HCT116 (cell line): ENCODE data around the gene SNAPC4. TPM values are rescaled to one million over a fixed set of nuclear protein-coding genes. Genes with fewer than 3 reads are reported as not detected.

Experiments used
- ATAC-seq: fragments of 200-7000 bp; cut with Tn5 transposase; 2 replicates; pipeline ENCODE4 v1.9.1; 2020; ENCODE audit warnings: mild to moderate bottlenecking, moderate library complexity
- BruUV-seq: library from RNA; stranded (reverse); fragments of 400-500 nt; replicated peaks from 2 replicates; lab custom pipeline; 2021; lab: Mats Ljungman, UMichigan
- CTCF ChIA-PET: fragments of 300-600 bp; sonication (Branson Sonifier 250); formaldehyde crosslinking; loops from one replicate; lab custom pipeline; 2021; ENCODE audit warnings: antibody characterized with exemption; lab: Charles Lee
- POLR2A ChIA-PET: fragments of 300-600, 350-600 bp; sonication (Branson Sonifier 250); formaldehyde crosslinking; loops from one replicate; lab custom pipeline; 2021; ENCODE audit warnings: antibody characterized with exemption; lab: Charles Lee
- RAD21 ChIA-PET, 2 experiments: fragments of 300-600 bp; sonication (Branson Sonifier 250); formaldehyde crosslinking; loops; one replicate each; lab custom pipeline; 2023; ENCODE audit warnings: low total read pairs in 2 of 2; ENCODE audit not compliant: uncharacterized antibody in 2 of 2, unreplicated experiment in 2 of 2, low non-redundant PET in 1 of 2; lab: Charles Lee
- DNase-seq: peaks from one replicate; pipeline ENCODE4 v3.0.0-alpha.2; 2010; ENCODE audit warnings: low read depth, low spot score
- H2AFZ ChIP-seq: fragments of 200-600 bp; shearing (Covaris generic), sonication (generic); 2 replicates; pipeline ENCODE4 v1.6.1; 2017; ENCODE audit warnings: low read depth, mixed run types, mixed read lengths, antibody characterized with exemption, low read length; ENCODE audit not compliant: poor library complexity, severe bottlenecking
- H3K27ac ChIP-seq: 2 replicates; pipeline ENCODE4 v1.5.1; 2012; ENCODE audit warnings: low read depth, low read length
- H3K27me3 ChIP-seq: fragments of 200-600 bp; sonication (generic); 2 replicates; pipeline ENCODE4 v1.6.1; 2016; ENCODE audit warnings: mixed run types, low read length, mixed read lengths; ENCODE audit not compliant: insufficient read depth
- H3K36me3 ChIP-seq, 2 experiments: fragments of 200-500 bp in 1 of 2; fragments of 200-600 bp in 1 of 2; sonication (Bioruptor generic) in 1 of 2; sonication (generic) in 1 of 2; 2 replicates each; pipeline versions ENCODE4 v1.5.1 to v1.6.1; 2014 to 2016; ENCODE audit warnings: low read length in 2 of 2, inconsistent platforms in 1 of 2, mixed read lengths in 1 of 2, mixed run types in 1 of 2; ENCODE audit not compliant: insufficient read depth in 2 of 2, control insufficient read depth in 1 of 2
- H3K4me1 ChIP-seq, 2 experiments: fragments of 200-600 bp in 1 of 2; sonication (generic) in 1 of 2; 2 replicates each; pipeline versions ENCODE4 v1.5.1 to v1.6.1; 2012 to 2017; ENCODE audit warnings: low read length in 2 of 2, inconsistent platforms in 1 of 2, mild to moderate bottlenecking in 1 of 2, mixed read lengths in 1 of 2, mixed run types in 1 of 2, moderate library complexity in 1 of 2; ENCODE audit not compliant: insufficient read depth in 2 of 2, control insufficient read depth in 1 of 2
- H3K4me2 ChIP-seq: fragments of 200-600 bp; sonication (generic); 2 replicates; pipeline ENCODE4 v1.6.1; 2017; ENCODE audit warnings: mixed run types, low read length, mixed read lengths
- H3K4me3 ChIP-seq, 2 experiments: fragments of 200-600 bp in 1 of 2; sonication (generic) in 1 of 2; replicated peaks in 1 of 2; 2 replicates each; pipeline ENCODE4 v1.5.1; 2011 to 2016; ENCODE audit warnings: low read length in 2 of 2, control low read depth in 1 of 2, low read depth in 1 of 2, mild to moderate bottlenecking in 1 of 2, mixed read lengths in 1 of 2, mixed run types in 1 of 2
- H3K79me2 ChIP-seq: fragments of 200-600 bp; sonication (generic); 2 replicates; pipeline ENCODE4 v1.6.1; 2017; ENCODE audit warnings: mild to moderate bottlenecking, mixed run types, low read length, moderate library complexity, mixed read lengths; ENCODE audit not compliant: insufficient read depth
- H3K9ac ChIP-seq: fragments of 200-600 bp; sonication (generic); 2 replicates; pipeline ENCODE4 v1.6.1; 2016; ENCODE audit warnings: low read length, mixed read lengths
- H3K9me2 ChIP-seq: fragments of 200-600 bp; sonication (generic), shearing (Covaris generic); 2 replicates; pipeline ENCODE4 v1.6.1; 2017; ENCODE audit warnings: mixed run types, mild to moderate bottlenecking, moderate library complexity; ENCODE audit not compliant: insufficient read depth
- H3K9me3 ChIP-seq, 2 experiments: fragments of 200-500 bp in 1 of 2; fragments of 200-600 bp in 1 of 2; sonication (Bioruptor generic) in 1 of 2; sonication (generic) in 1 of 2; 2 replicates each; pipeline ENCODE4 v1.6.1; 2014 to 2017; ENCODE audit warnings: low read length in 2 of 2, mixed read lengths in 2 of 2, inconsistent platforms in 1 of 2, low read depth in 1 of 2, mild to moderate bottlenecking in 1 of 2, mixed run types in 1 of 2, moderate library complexity in 1 of 2; ENCODE audit not compliant: control insufficient read depth in 1 of 2, insufficient read depth in 1 of 2
- H4K20me1 ChIP-seq: fragments of 200-600 bp; sonication (generic), shearing (Covaris generic); 2 replicates; pipeline ENCODE4 v1.6.1; 2017; ENCODE audit warnings: mixed run types, mild to moderate bottlenecking, moderate library complexity; ENCODE audit not compliant: insufficient read depth
- CBX3 ChIP-seq: IDR thresholded peaks from 2 replicates; pipeline ENCODE4 v1.6.1; 2012; ENCODE audit warnings: low read depth
- CEBPB ChIP-seq: IDR thresholded peaks from 2 replicates; pipeline ENCODE4 v1.6.1; 2012; ENCODE audit warnings: low read depth
- EGR1 ChIP-seq: IDR thresholded peaks from 2 replicates; pipeline ENCODE4 v1.6.1; 2012; ENCODE audit warnings: low read depth
- ELF1 ChIP-seq: IDR thresholded peaks from 2 replicates; pipeline ENCODE4 v1.6.1; 2012; ENCODE audit warnings: low read depth, borderline replicate concordance
- EZH2 ChIP-seq: fragments of 200-600 bp; sonication (generic); IDR thresholded peaks from 2 replicates; pipeline ENCODE4 v1.6.1; 2017; ENCODE audit warnings: antibody characterized with exemption, mixed run types
- EZH2phosphoT487 ChIP-seq: fragments of 200-600 bp; IDR thresholded peaks from 2 replicates; pipeline ENCODE4 v1.6.1; 2018; ENCODE audit warnings: antibody characterized with exemption, borderline replicate concordance
- FOSL1 ChIP-seq: IDR thresholded peaks from 2 replicates; pipeline ENCODE4 v1.6.1; 2012; ENCODE audit warnings: low read depth
- JUND ChIP-seq: IDR thresholded peaks from 2 replicates; pipeline ENCODE4 v1.6.1; 2012
- RAD21 ChIP-seq: IDR thresholded peaks from 2 replicates; pipeline ENCODE4 v1.6.1; 2012; ENCODE audit warnings: low read depth, mild to moderate bottlenecking
- REST ChIP-seq: IDR thresholded peaks from 2 replicates; pipeline ENCODE4 v1.6.1; 2012; ENCODE audit warnings: low read depth
- SIN3A ChIP-seq: IDR thresholded peaks from 2 replicates; pipeline ENCODE4 v1.6.1; 2012; ENCODE audit warnings: low read depth
- TCF7L2 ChIP-seq: IDR thresholded peaks from 2 replicates; pipeline ENCODE4 v1.7.0; 2011; ENCODE audit warnings: borderline replicate concordance, inconsistent platforms; ENCODE audit not compliant: insufficient read depth, insufficient read length; ENCODE audit errors: extremely low read depth
- YY1 ChIP-seq: IDR thresholded peaks from 2 replicates; pipeline ENCODE4 v1.6.1; 2011; ENCODE audit warnings: low read length, low read depth, moderate library complexity, mild to moderate bottlenecking; ENCODE audit not compliant: insufficient replicate concordance; ENCODE audit errors: extremely low read depth
- intact Hi-C: fragments of 100-400 bp; cut with micrococcal nuclease; formaldehyde crosslinking; loops from 2 replicates; pipeline ENCODE4 v1.10.0; 2022
- total RNA-seq: library from RNA; stranded (reverse); gene quantifications from one replicate; pipeline ENCODE4 v1.2.1, GENCODE V29; 2021; ENCODE audit not compliant: unreplicated experiment
- TF ChIP-seq, protein P1 (sequence below): IDR thresholded peaks from 2 replicates; pipeline ENCODE4 v1.6.1; 2012

The SNAPC4 gene
- total RNA-seq, 1 experiment from 2014 or later, result 20.4 TPM

DNA sequence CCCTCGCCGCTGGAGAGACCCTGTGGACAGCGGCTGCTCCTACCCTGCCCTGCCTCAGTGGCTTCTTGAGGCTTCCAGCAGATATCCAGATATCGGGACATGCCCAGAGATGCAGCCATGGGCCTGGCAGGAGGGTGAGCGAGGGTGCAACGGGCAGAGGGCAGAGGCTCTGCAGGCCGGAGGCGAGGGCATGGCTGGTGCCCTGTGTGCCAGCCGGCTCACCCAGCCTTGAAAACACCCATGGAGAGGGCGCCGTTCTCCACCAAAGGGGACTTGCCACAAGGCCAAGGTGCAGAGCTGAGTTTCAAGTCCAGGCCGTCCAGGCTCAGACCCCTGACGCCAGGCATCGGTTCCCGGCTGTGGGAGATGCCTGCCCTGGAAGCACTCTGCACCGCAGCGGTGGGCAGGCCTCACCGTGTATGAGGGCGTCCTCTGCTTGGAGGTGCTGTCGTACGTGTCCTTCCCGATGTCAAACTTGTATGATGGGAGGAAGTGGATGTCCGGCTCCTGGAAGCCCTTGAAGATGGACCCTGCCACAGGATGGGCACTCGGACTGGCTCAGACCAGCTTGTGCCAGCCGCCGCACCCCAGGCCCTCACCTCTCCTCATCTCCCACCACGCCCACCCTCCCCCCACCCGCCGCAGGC lies 30.7 kb upstream of the SNAPC4 start:
- Histone ChIP-seq H3K4me3 (no peak overlapping the region), H3K79me2 (peaks cover 23% of the 10 kb centered on the region), H3K9me3 (no peaks in the 10 kb centered on the region), H3K27me3 (no peaks in the 10 kb centered on the region), H3K9me2 (no peaks in the 10 kb centered on the region), H3K27ac (no peak overlapping the region), H3K4me1 (no peaks in the 10 kb centered on the region), H3K36me3 (peaks cover 6 to 7% of the 10 kb centered on the region in 2 experiments; a peak in 2 of 4 replicates), H2AFZ (no peak overlapping the region), H4K20me1 (no peaks in the 10 kb centered on the region), H3K4me2 (no peak overlapping the region), H3K9ac (no peak overlapping the region)
- DNase-seq, result no peak
- RAD21 ChIA-PET, result no interaction called here
- TF ChIP-seq TCF7L2 (no peak), EGR1 (no peak), REST (no peak), YY1 (no peak), JUND (no peak), CEBPB (no peak), CBX3 (no peak), SIN3A (no peak), ELF1 (no peak), FOSL1 (no peak), EZH2 (no peak), EZH2phosphoT487 (no peak), RAD21 (no peak)
- TF ChIP-seq, protein P1, sequence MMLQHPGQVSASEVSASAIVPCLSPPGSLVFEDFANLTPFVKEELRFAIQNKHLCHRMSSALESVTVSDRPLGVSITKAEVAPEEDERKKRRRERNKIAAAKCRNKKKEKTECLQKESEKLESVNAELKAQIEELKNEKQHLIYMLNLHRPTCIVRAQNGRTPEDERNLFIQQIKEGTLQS, result no peak
- intact Hi-C loops, result no loop called here
- CTCF ChIA-PET, result no interaction called here
- no peak; the same call in 1 of the 2 replicates for ATAC-seq
- POLR2A ChIA-PET, result no interaction called here
- BruUV-seq, result no TSS peak
